GM10847 (cell line): ENCODE measurements around the gene GAS6.

Experiments
- POLR2A ChIP-seq: IDR thresholded peaks from 2 replicates; pipeline ENCODE4 v1.6.1; 2011; ENCODE audit not compliant: insufficient read length; ENCODE audit errors: extremely low read depth

The GAS6 gene

DNA sequence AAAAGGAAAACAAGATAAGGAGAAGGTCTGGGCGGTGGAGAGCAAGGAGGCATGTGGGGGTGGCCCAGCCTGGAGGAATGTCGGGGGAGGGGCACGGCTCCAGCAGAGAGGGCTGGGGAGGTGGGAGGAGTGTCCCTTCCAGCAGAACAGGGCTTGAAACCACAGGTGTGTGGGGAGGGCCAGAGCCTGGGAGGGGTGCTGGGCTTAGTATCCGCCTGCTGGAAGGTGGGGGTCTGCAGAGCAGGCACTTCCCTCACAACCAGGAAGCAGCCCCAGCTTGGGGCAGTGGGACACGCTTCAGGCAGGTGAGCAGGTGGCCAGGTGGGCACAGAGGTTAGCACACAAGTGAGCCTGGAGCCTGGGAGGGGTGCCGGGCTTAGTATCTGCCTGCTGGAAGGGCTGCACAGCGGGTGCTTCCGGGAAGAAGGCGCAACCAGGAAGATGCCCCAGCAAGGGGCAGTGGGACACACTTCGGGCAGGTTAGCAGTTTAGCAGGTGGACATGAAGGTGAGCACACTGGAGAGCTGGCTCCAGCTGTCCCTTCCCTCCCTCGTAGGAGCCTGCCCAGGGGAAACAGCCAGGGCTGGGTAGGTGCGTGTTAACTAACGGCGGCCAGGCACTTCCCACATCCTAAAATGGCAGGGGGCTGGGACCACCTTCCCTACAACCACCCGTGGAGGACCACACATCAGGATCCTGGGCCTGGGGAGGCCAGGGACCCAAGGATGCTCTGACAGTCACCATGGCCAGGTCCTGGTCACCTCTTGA, 3.0 kb downstream of the GAS6 start:
- no peak for TF ChIP-seq POLR2A

DNA sequence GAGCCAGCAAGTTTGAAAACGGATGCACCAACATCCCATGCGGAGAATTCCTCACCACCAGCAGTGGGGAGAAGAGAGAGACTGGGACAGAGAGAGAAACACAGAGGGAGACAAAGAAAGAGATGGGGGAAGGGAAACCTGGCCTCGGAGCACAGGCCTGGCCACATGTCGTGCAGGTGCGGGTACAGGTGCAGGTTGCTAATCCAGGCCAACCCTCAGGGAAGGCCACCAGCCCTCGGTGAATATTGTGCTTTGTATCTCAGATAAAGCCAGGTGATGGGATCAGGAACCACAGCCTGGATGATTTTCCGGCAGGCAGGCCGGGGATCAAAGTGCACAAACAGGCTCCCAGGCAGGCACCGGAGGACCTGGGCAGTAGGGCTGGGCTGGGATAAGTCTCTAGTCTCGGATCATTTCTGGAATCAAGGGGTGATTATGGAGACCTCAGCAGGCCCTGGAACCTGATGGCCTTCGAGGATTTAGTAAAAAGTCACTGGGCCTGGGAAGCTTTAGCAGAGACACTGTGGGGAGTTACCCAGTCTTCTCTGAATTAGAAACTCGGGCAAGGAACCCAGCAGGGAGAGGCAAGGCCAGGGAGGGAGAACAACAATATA, 3.7 kb downstream of the GAS6 start:
- TF ChIP-seq POLR2A, result no peak

DNA sequence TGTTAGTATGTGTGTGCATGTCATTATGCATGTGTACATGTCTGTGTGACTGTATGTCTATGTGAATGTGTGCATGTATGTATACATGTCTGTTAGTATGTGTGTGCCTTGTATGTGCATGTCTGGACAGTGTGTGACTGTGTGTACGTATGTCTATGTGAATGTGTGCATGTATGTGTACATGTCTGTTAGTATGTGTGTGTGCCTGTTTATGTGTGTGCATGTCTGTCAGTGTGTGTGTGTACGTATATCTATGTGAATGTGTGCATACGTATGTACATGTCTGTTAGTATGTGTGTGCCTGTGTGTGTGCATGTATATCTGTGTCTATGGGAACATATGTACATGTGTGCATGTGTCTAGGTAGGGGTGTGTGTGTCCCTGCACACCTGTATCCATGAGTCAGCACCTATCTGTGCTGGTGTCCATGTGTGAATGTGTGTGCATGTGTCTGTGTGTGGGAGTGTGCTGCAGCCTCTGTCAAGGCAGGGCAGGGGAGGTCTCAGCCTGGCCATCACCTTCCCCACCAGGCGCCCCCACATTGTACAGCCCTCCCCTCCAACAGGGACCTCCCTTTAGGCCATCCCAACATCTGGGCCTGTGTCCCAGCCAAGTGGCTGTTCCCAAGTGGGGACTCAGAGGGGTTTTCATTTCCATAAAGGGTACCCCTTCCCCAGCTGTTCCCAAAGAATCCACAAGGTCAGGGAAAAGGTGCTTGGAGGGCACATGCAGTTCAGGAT, 4.4 kb downstream of the GAS6 start:
- no peak for TF ChIP-seq POLR2A

DNA sequence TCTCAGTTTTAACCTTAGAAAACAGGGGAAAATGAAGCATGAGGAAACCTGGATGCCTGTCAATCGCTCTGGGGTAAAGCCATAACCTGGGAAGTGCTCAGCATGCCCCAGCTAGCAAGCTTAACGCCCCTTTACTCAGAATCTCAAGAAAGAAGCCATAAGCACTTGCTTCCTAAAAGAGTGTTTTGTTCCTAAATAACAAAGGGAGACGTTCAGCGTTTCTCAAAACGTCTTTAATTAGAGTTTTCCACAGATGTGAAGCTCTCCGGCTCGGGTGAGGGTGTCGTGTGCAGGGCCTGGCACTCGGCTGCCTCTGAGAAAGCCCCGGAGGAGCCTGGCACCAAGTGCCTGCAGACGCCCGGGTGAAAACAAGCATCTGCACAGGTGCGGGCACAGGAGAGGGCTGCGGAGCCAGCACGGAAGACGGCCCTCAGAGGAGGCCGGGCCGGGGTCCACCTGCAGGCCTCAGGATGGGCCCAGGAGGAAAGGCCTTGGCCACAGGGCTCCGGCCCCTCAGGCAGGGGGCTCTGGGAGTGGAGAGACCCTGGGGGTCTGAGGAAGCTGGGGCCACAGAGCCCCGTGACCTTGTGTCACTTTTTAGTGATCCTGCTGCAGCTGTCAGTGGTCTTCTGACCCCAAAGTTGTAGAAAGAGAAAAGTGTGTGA, 6.2 kb downstream of the GAS6 start:
- no peak for TF ChIP-seq POLR2A

DNA sequence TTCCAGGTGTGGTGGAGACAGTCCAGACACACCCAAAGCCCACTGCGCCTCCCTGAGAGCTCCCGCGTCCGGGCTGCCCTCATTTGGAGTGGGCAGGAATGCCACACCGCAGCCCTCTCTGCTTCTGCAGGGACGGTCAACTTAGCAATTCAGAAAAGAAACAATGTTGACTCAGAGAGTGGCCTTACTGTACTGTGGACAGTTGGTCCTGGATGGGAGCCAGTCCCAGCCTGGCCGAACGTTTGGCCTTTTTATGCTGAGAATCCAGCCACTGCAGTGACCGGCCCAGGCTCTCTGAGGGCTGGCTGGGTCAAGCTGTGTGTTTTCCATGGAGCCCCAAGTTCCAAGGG, 7.2 kb downstream of the GAS6 start:
- TF ChIP-seq POLR2A, result no peak

DNA sequence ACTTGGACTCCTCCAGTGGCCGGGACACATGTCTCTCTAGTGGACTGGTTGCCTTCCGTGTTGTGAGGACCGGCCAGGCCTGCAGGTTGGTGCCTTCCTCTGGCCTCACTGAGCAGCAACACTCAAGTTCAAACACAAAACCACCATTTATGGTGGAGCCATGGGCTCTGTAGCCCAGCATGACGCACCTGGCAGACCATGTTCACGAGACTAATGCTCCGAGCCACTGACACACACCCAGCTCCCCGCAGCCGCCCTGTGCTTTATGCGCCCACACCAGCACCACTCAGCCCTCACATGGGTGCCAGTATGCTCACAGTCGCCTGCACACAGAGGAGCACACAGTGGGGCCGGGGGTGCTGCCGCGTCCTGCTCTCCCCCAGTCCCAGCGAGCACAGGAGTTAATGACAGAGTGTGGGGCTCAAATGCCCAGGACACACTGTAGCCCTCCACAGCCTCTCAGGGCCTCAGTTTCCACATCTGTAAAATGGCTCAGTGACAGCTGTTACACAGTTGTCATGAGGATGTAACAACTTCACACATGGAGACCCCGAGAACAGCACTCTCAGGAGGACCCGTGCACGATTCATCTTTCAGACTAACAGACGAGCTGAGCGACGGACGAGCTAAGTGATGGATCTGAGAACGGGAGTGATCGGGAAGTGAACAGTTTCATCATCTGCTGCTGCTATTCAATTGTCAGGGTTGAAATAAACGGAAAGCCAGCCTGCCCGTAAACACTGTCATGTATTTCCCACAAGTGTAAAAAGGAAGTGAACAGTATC, 7.8 kb downstream of the GAS6 start:
- TF ChIP-seq POLR2A, result no peak

DNA sequence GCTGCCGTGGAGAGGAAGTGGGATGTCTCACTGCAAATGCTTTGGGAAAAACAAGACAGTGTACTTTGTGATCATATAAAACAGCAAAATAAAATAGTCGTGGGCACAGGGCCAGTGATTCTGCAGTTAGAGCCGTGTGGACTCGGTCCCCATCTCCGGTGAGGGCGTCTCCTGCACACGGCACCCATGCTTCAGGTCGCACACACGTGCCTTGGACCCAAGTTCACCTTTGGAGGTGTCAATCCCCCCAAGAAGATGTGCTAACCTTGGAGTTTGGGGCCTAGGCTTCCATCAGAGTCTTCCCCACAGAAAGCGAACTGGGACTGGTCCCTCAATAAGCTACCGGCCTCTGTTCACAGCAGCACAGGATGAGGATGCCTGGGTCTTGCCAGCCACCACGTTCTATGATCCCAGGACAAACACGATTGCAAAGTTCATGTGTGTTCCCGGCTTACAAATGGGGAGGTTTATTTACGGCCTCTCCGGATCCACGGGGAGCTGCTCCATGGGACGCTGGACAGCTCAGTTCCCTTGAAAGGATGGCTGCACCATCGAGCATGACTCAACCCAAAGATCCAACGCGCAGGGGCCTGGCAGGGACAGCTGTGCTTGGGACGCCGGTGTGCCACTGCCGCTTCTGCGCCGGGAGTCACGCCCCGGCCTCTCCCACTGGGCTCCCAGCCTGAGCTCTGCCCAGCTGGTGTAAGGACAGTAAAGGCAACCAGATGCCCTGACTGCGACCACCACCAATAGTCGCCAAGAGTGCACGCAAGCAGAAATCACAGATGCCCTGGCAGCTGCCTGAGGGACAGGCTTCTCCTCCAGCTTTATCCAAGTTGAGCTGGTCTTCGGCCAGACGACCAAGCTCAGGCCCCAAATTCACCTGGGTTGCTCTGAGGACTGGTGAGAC, 8.6 kb downstream of the GAS6 start:
- no peak for TF ChIP-seq POLR2A

DNA sequence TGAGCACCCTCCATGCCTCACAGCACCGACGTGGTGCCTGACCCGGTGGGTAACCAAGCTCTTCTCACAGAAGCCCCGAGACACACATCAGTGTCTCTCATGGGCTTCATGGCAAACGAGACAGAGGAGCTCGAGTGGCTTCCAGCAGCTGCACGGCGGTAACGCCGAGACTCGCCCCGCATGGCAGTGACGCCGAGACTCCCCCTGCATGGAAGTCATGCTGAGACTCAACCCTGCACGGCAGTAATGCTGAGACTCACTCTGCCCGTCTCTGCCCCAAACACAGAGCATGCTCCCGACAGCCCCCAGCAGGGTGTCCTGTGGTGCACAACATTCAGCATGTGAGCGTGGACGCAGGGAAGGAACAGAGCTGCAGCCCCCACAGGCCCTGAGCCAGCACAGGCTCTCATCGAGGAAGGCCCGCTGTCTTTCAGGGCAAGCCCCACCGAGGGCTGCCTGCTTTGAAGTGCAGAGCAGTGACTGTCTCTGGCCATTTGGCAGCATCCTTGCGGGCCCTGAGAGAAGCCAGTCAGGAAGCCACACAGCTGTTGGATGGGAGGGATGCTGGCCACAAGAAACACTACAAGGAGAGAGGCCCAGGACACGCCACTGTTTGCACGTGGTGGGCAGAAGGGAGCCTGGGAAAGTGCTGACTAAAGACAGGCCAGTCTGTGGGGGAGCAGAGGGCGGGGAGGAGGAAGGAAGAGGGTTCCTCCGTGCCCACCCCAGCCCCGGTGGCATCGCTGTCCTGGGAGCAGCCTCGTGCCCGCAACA, 9.5 kb downstream of the GAS6 start:
- no peak for TF ChIP-seq POLR2A

DNA sequence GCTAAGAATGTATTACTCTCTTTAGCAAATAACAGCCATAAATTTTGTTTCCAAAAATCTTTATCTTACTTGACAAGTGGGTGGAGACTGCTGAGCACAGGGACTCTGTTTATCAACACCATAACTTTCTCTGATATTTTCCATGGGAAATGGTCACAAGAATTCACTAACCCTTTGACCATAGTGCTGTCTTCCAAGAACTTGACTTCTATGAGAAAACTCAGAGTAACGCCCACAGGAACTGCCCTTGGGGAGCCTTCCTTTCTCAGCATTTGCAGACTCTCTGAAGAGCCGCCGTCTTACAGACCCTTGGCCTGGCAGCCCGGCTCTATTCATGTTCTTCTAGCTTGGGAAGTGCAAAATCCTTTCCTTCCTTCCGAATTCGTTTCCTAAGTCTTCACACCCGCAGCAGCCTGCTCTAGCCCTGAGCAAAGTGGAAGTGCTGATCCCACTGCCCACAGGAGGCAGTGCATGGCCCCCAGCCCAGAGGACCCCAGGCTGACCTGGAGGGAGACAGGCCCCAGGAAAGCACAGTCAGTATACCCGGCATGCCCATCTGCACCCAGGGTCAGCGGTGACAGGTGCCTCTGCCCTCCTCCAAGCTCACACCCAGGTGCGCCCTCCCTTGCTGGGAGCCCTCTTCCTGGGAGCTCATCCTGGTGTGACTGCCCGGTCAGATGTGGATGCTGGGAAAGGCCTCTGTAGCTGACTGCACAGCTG, 10.2 kb downstream of the GAS6 start:
- no peak for TF ChIP-seq POLR2A

DNA sequence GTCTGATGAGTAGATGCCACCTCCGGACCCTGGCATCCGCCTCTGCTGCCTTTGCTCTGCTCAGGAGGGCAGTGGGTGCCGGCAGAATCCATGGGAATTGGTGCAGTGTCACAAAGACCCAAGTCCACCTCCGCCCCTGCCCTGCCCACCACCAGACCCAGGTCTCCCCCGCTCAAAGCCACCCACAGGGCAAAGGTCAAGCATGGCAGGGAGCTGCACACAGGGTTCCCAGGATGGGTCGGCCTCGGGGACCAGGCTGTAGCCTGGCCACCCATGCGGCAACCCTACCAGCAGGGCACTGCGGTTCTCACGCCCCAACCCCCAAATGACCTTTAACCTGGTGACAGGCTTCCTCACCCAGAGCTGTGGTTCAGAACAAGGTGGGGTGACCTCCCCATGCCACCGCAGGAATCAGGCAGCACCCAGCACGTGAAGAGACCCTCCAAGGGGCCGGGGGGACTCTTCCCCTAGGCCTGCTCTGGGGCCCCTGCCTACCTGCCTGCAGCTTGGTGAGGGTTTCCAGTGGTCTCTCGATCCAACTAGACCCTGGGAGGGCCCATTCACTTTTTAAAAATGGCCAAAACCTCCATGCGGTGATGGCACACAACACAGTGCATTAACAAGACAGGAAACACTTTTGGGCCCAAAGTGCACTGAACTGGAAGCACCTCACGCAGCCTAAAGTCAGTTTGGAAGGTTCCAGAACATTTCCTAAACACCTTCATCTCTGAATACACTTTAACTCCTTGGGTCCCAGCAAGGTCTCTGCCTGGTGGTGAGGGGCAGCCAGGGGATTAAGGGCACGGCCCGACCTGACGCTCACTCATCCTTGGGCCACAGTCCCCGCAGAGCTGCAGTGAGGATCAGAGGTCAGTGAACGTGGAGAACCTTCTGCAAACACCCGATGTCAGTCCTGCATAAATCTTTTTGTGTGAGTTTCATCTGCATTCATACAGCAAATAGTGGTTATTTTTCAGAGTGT, 11.0 kb downstream of the GAS6 start:
- no peak for TF ChIP-seq POLR2A

DNA sequence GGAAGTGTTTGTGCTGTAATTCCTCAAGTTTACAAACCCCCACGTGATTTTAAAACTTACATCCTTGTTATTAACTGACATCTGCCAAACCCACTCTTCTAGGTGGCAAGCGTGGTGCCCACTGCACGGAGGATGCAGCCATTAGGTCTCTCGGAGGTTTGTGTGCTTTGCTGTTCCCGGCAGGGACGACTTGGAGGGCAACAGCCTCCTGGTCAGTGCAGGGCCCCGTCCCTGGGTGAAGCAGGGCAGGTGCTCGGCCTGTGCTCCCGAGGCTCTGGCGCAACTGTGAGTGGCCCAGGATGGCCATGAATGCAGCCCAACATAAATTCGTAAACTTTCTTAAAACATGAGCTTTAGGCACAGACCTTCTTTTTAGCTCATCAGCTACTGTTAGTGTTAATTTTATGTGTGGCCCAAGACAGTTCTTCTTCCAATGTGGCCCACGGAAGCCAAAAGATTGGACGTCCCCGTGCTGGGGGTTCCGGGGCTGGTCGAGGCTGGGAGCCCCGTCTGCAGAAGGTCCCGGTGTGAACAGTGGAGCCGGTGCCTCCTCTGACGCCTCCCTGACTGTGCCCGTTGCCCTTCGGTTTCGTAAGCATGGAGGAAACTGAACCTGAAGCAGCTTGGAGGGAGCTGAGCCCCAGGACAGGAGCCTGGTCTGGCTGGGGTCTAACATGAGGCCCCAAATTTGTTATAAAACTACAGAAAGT, 11.9 kb downstream of the GAS6 start:
- TF ChIP-seq POLR2A, result no peak

DNA sequence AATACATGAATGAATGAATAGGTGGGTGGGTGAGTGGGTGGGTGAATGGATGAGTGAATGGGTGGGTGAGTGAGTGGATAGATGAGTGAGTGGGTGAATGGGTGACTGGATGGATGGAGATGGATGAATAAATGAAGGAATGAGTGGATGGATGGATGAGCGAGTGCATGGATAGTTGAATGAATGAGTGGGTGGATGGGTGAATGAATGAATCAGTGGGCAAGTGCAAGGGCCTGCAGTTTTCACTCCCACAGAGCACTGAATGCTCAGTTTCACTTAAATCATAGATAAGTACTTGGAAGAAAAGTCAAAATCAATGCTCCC, 12.4 kb downstream of the GAS6 start:
- TF ChIP-seq POLR2A, result no peak
